ENCODE measurements around the gene PDXK. TPM values are rescaled to one million over a fixed set of nuclear protein-coding genes. Genes with fewer than 3 reads are reported as not detected.

PDXK gene
- total and polyA plus RNA-seq, 2 of the 8 experiments (the other 6 are each of a cell fraction or from before 2014, with no cell fraction given): 78.0 to 112 TPM

DNA sequence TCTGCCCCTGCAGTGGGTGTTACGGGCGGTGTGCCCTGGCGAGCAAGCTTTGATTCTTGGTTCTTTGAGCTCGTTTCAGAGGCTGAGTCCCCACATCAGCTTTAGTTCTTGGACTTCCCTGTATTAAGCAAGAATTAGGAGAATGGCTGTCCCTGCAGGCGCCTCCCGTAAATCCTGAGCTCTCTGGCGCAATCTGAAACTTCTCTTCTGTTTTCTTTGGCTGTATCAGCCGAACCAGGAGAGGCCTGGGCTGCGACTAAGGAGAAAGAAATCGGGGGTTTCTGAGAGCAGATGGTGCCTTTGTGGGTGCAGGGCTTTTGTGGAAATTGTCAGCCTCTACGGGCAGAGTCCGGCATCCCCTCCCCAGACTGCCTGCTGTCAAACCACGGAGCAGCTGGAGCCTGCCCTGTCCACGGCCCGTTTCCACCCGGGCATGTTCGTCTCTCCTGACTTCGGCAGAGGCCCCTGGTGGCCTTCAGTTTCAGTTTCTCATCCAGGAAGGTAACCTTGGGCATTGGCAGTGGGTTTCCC lies 39.2 kb downstream of the PDXK start:
- Histone ChIP-seq H3K23me2 (ENCODE audit: low read depth, low read length) (no peaks in the 10 kb centered on the region), H2BK120ac (replicated peaks; ENCODE audit: low read depth, low read length) (no peak overlapping the region), H3K18ac (ENCODE audit: extremely low read depth, low read length) (no peak overlapping the region), H2AK5ac (ENCODE audit: low read depth, low read length) (no peak overlapping the region), H3K9me3 (ENCODE audit: insufficient read depth in 2 of 2, low read depth in 1 of 2, low read length in 1 of 2) (no peaks in the 10 kb centered on the region), H4K8ac (ENCODE audit: extremely low read depth, insufficient read depth, low read length) (no peak overlapping the region), H2BK12ac (ENCODE audit: low read depth, low read length) (no peak overlapping the region), H3K79me1 (ENCODE audit: low read depth, low read length) (no peaks in the 10 kb centered on the region), H3K27ac (ENCODE audit: low read depth, low read length) (no peak overlapping the region), H3K23ac (ENCODE audit: insufficient read length) (no peak overlapping the region), H3K4me2 (ENCODE audit: insufficient read depth in 1 of 2, low read depth in 2 of 2, low read length in 2 of 2) (no peak overlapping the region), H3K79me2 (ENCODE audit: control insufficient read depth in 1 of 2, insufficient read depth in 2 of 2, low read length in 2 of 2) (no peaks in the 10 kb centered on the region), H2BK5ac (ENCODE audit: low read depth, low read length) (no peak overlapping the region), H3K4me3 (ENCODE audit: extremely low read depth in 1 of 4, insufficient read depth in 2 of 4, low read depth in 3 of 4, low read length in 4 of 4) (no peak overlapping the region), H4K91ac (replicated peaks; ENCODE audit: insufficient read length, low read length) (no peak overlapping the region), H3K36me3 (ENCODE audit: control insufficient read depth in 2 of 4, insufficient read depth in 4 of 4, low read length in 3 of 4) (peaks cover 5 to 29% (median 15%) of the 10 kb centered on the region in 4 experiments; a peak in 7 of 8 replicates), H4K20me1 (replicated peaks in 1 of 2; ENCODE audit: control insufficient read depth in 1 of 2, insufficient read depth in 2 of 2, low read length in 2 of 2) (peaks cover 0 to 12% of the 10 kb centered on the region in 2 experiments), H2AFZ (ENCODE audit: low read length) (no peak overlapping the region), H2BK15ac (ENCODE audit: low read length) (no peak overlapping the region), H3K4ac (replicated peaks; ENCODE audit: insufficient read length, low read depth, low read length) (no peak overlapping the region), H4K5ac (ENCODE audit: insufficient read length, low read depth, low read length) (no peak overlapping the region), H3K56ac (replicated peaks; ENCODE audit: insufficient read length, low read depth, low read length) (no peak overlapping the region), H3K4me1 (replicated peaks in 1 of 4; ENCODE audit: control insufficient read depth in 3 of 4, insufficient read depth in 4 of 4, low read length in 3 of 4) (no peaks in the 10 kb centered on the region), H3K27me3 (replicated peaks in 1 of 4; ENCODE audit: control insufficient read depth in 3 of 4, extremely low read depth in 1 of 4, insufficient read depth in 3 of 4, low read length in 3 of 4) (no peaks in the 10 kb centered on the region), H3K14ac (ENCODE audit: insufficient read length) (no peak overlapping the region), H2BK20ac (ENCODE audit: low read length) (no peak overlapping the region), H3K9ac (replicated peaks in 1 of 4; ENCODE audit: extremely low read depth in 1 of 4, low read depth in 3 of 4, low read length in 3 of 4) (no peak overlapping the region)
- FAIRE-seq (no peak), DNase-seq (ENCODE audit: low read depth in 1 of 2, low spot score in 2 of 2) (no peak)
- WGBS, 2 experiments (ENCODE audit: extremely low coverage in 1 of 2, insufficient coverage in 1 of 2, insufficient read length in 1 of 2, insufficient replicate concordance in 2 of 2, low coverage in 1 of 2, low lambda C conversion rate in 2 of 2, missing lambda C conversion rate in 1 of 2): 95% methylated on average over 18 of the region's 18 CpGs; no CpG with 5 or more reads in 1 of the 2 experiments
- POLR2A ChIA-PET (ENCODE audit: partially characterized antibody): interaction anchor here (0.9 to 2.5 kb wide), 4 partner anchors 10 to 16 kb away, joined by 3 to 7 read pairs (median 6); no protein-coding TSS in a partner anchor
- CTCF ChIA-PET (ENCODE audit: partially characterized antibody): no interaction called here
- no peak for TF ChIP-seq CREB1 (IDR thresholded peaks at IDR 0.05)
- no peak for TF ChIP-seq KDM5A (IDR thresholded peaks at IDR 0.05; ENCODE audit: low read length)
- TF ChIP-seq, protein P1, sequence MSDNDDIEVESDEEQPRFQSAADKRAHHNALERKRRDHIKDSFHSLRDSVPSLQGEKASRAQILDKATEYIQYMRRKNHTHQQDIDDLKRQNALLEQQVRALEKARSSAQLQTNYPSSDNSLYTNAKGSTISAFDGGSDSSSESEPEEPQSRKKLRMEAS (IDR thresholded peaks at IDR 0.05): no peak
- TF ChIP-seq SAP30 (IDR thresholded peaks at IDR 0.05; ENCODE audit: insufficient read depth, insufficient replicate concordance, low read length): no peak
- TF ChIP-seq ZNF274 (IDR thresholded peaks at IDR 0.05; ENCODE audit: borderline replicate concordance, extremely low read depth, low read length): no peak
- no peak for TF ChIP-seq RBBP5 (IDR thresholded peaks at IDR 0.05; ENCODE audit: borderline replicate concordance, low read depth, low read length)
- no peak for TF ChIP-seq NRF1 (IDR thresholded peaks at IDR 0.05; ENCODE audit: low read depth, low read length)
- no peak for TF ChIP-seq GTF2F1 (IDR thresholded peaks at IDR 0.05; ENCODE audit: borderline replicate concordance, low read depth, low read length)
- TF ChIP-seq, protein P2, sequence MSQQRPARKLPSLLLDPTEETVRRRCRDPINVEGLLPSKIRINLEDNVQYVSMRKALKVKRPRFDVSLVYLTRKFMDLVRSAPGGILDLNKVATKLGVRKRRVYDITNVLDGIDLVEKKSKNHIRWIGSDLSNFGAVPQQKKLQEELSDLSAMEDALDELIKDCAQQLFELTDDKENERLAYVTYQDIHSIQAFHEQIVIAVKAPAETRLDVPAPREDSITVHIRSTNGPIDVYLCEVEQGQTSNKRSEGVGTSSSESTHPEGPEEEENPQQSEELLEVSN (IDR thresholded peaks at IDR 0.05): no peak
- no peak for TF ChIP-seq CTCF (IDR thresholded peaks at IDR 0.05; ENCODE audit: control extremely low read depth in 1 of 3, insufficient read depth in 1 of 3, low read depth in 1 of 3, low read length in 3 of 3)

Data from H1 (cell line).